OCI-LY7 (cell line): ENCODE measurements around the gene FCN1. TPM values are rescaled to one million over a fixed set of nuclear protein-coding genes. Genes with fewer than 3 reads are reported as not detected.

Source experiments
- BruUV-seq: library from RNA; stranded (reverse); fragments of 400-500 nt; replicated peaks from 2 replicates; lab custom pipeline; 2021; lab: Mats Ljungman, UMichigan
- CTCF ChIA-PET: fragments of 300-600 bp; sonication (Branson Sonifier 250); formaldehyde crosslinking; loops from one replicate; lab custom pipeline; 2022; ENCODE audit warnings: antibody characterized with exemption; ENCODE audit not compliant: unreplicated experiment; lab: Charles Lee
- POLR2A ChIA-PET: fragments of 300-600 bp; sonication (Branson Sonifier 250); formaldehyde crosslinking; loops from one replicate; lab custom pipeline; 2022; ENCODE audit warnings: antibody characterized with exemption; lab: Charles Lee
- DNase-seq: peaks from one replicate; pipeline ENCODE4 v3.0.0-alpha.2; 2015; ENCODE audit warnings: low spot score
- H2AFZ ChIP-seq: fragments of 200-600 bp; sonication (generic), shearing (Covaris generic); 2 replicates; pipeline ENCODE4 v1.6.1; 2014; ENCODE audit warnings: mild to moderate bottlenecking, antibody characterized with exemption, low read length, moderate library complexity
- H3K27ac ChIP-seq: fragments of 200-600 bp; sonication (generic); 2 replicates; pipeline ENCODE4 v1.5.1; 2014; ENCODE audit warnings: mixed run types, low read depth, mild to moderate bottlenecking, moderate library complexity, low read length, inconsistent platforms; ENCODE audit not compliant: poor library complexity, severe bottlenecking
- H3K36me3 ChIP-seq: fragments of 200-600 bp; sonication (generic); 2 replicates; pipeline ENCODE4 v1.6.1; 2014; ENCODE audit warnings: mild to moderate bottlenecking, antibody characterized with exemption, low read length, moderate library complexity, mixed read lengths; ENCODE audit not compliant: insufficient read depth
- H3K4me1 ChIP-seq: fragments of 200-600 bp; sonication (generic); 2 replicates; pipeline ENCODE4 v1.5.1; 2014; ENCODE audit warnings: mild to moderate bottlenecking, low read length; ENCODE audit not compliant: insufficient read depth, poor library complexity, severe bottlenecking
- H3K4me2 ChIP-seq: fragments of 200-600 bp; sonication (generic); 2 replicates; pipeline ENCODE4 v1.6.1; 2014; ENCODE audit warnings: mild to moderate bottlenecking, low read length
- H3K4me3 ChIP-seq: fragments of 200-600 bp; sonication (generic); 2 replicates; pipeline ENCODE4 v1.5.1; 2014; ENCODE audit warnings: mild to moderate bottlenecking, low read depth, low read length; ENCODE audit not compliant: poor library complexity, severe bottlenecking
- H3K79me2 ChIP-seq: fragments of 200-600 bp; sonication (generic); 2 replicates; pipeline ENCODE4 v1.6.1; 2016; ENCODE audit warnings: low read depth, mild to moderate bottlenecking, low read length, moderate library complexity, mixed read lengths; ENCODE audit not compliant: insufficient read depth
- H3K9me2 ChIP-seq: fragments of 200-600 bp; sonication (generic); 2 replicates; pipeline ENCODE4 v1.6.1; 2016; ENCODE audit warnings: mild to moderate bottlenecking, low read length, mixed read lengths; ENCODE audit not compliant: insufficient read depth
- H3K9me3 ChIP-seq: fragments of 200-600 bp; sonication (generic); 2 replicates; pipeline ENCODE4 v1.6.1; 2014; ENCODE audit warnings: mild to moderate bottlenecking, mixed run types, low read length, mixed read lengths
- H4K20me1 ChIP-seq: fragments of 200-600 bp; sonication (generic); 2 replicates; pipeline ENCODE4 v1.6.1; 2014; ENCODE audit warnings: mild to moderate bottlenecking, antibody characterized with exemption, low read length, moderate library complexity, mixed read lengths; ENCODE audit not compliant: insufficient read depth
- CTCF ChIP-seq: fragments of 200-600 bp; sonication (generic); conservative IDR thresholded peaks from 2 replicates; pipeline ENCODE4 v1.5.1; 2014; ENCODE audit warnings: mild to moderate bottlenecking, antibody characterized with exemption, low read length, moderate library complexity, mixed read lengths
- EZH2phosphoT487 ChIP-seq: fragments of 200-600 bp; sonication (generic); IDR thresholded peaks from 2 replicates; pipeline ENCODE4 v1.6.1; 2018; ENCODE audit warnings: low read depth, borderline replicate concordance, mild to moderate bottlenecking, mixed run types, antibody characterized with exemption, low read length, moderate library complexity, mixed read lengths
- intact Hi-C: fragments of 100-400 bp; cut with micrococcal nuclease; formaldehyde crosslinking; loops from one replicate; pipeline ENCODE4 v1.10.0; 2022; ENCODE audit not compliant: unreplicated experiment
- total RNA-seq, 2 experiments: library from RNA; depleted of rRNA in 1 of 2; stranded (reverse); fragments of >200 nt in 1 of 2; shearing (Covaris generic) in 1 of 2; gene quantifications; 2 replicates each; pipeline ENCODE4 v1.2.3, GENCODE V29; 2014 to 2022

The FCN1 gene
- total RNA-seq, 2 experiments from 2014 or later: 0.19 to 0.30 TPM

GRCh38 chr9:134895567-134895907 is 22.2 kb downstream of the FCN1 start:
- Histone ChIP-seq H3K36me3 (no peaks in the 10 kb centered on the region; the same call in 1 of the 2 replicates), H3K27ac (no peak overlapping the region), H3K9me2 (no peaks in the 10 kb centered on the region), H3K4me2 (no peak overlapping the region), H3K4me1 (peaks cover 12% of the 10 kb centered on the region), H2AFZ (no peak overlapping the region), H3K4me3 (no peak overlapping the region), H3K9me3 (peaks cover 17% of the 10 kb centered on the region; the same call in 1 of the 2 replicates), H3K79me2 (no peaks in the 10 kb centered on the region), H4K20me1 (no peaks in the 10 kb centered on the region)
- TF ChIP-seq EZH2phosphoT487 (no peak), CTCF (no peak)
- ChIA-PET POLR2A (no interaction called here), CTCF (no interaction called here)
- DNase-seq: no peak
- intact Hi-C loops: no loop called here
- no TSS peak for BruUV-seq

GRCh38 chr9:134895097-134895496 is 22.6 kb downstream of the FCN1 start:
- Histone ChIP-seq H3K4me3 (no peak overlapping the region), H3K4me2 (no peak overlapping the region)
- BruUV-seq: no TSS peak

More at GRCh38 chr9:134895097-134895496, 22.6 kb downstream of the FCN1 start:
- DNase-seq: no peak
- no peaks in the 10 kb centered on the region; the same call in 1 of the 2 replicates for H3K36me3 ChIP-seq
- ChIA-PET CTCF (no interaction called here), POLR2A (no interaction called here)
- intact Hi-C loops: no loop called here
- no peak overlapping the region for H3K27ac ChIP-seq
- no peak overlapping the region for H2AFZ ChIP-seq
- peaks cover 17% of the 10 kb centered on the region; the same call in 1 of the 2 replicates for H3K9me3 ChIP-seq
- H3K79me2 ChIP-seq: no peaks in the 10 kb centered on the region
- peaks cover 13% of the 10 kb centered on the region for H3K4me1 ChIP-seq
- H4K20me1 ChIP-seq: no peaks in the 10 kb centered on the region
- no peak for TF ChIP-seq EZH2phosphoT487
- TF ChIP-seq CTCF: no peak
- no peaks in the 10 kb centered on the region for H3K9me2 ChIP-seq
